K562 (cell line): ENCODE data around the gene ERICH2. TPM values are rescaled to one million over a fixed set of nuclear protein-coding genes. Genes with fewer than 3 reads are reported as not detected.
A peak's percentile ranks its signal among the peaks of the same experiment; 100 is the strongest.

Experiments
- CHD2 ChIP-seq: IDR thresholded peaks from 2 replicates; pipeline ENCODE4 v1.6.1; 2011; ENCODE audit warnings: low read depth, low read length
- ETV1 ChIP-seq: fragments of 450-650 bp; conservative IDR thresholded peaks from 2 replicates; pipeline ENCODE4 v1.6.1; 2016; ENCODE audit warnings: missing genetic modification characterization, control low read depth, low read depth, missing compliant biosample characterization
- NR0B1 ChIP-seq: fragments of 450-650 bp; IDR thresholded peaks from one replicate; pipeline ENCODE4 v1.6.1; 2018; ENCODE audit warnings: mild to moderate bottlenecking, moderate library complexity; ENCODE audit not compliant: partially characterized antibody
- RAD51 ChIP-seq: fragments of 450-650 bp; IDR thresholded peaks from 2 replicates; pipeline ENCODE4 v1.7.1; 2016; ENCODE audit warnings: low read depth, mild to moderate bottlenecking, borderline replicate concordance
- SNIP1 ChIP-seq: fragments of 450-650 bp; IDR thresholded peaks from 2 replicates; pipeline ENCODE4 v1.7.1; 2017; ENCODE audit warnings: low read depth, mild to moderate bottlenecking
- SP2 ChIP-seq: IDR thresholded peaks from 2 replicates; pipeline ENCODE4 v1.6.1; 2011; ENCODE audit warnings: mild to moderate bottlenecking, low read depth, low read length, moderate library complexity; ENCODE audit not compliant: poor library complexity, severe bottlenecking; ENCODE audit errors: extremely low read depth
- ZKSCAN1 ChIP-seq: fragments of 150-350 bp; IDR thresholded peaks from 2 replicates; pipeline ENCODE4 v1.6.1; 2016; ENCODE audit warnings: low read depth, low read length
- ZNF592 ChIP-seq: fragments of 450-650 bp; IDR thresholded peaks from 2 replicates; pipeline ENCODE4 v1.6.1; 2017; ENCODE audit warnings: antibody characterized with exemption, mild to moderate bottlenecking
- ZNF707 ChIP-seq: fragments of 250-450 bp; sonication (Bioruptor Pico); conservative IDR thresholded peaks from 2 replicates; pipeline ENCODE4 v1.8.0; 2022; ENCODE audit warnings: inconsistent platforms, mild to moderate bottlenecking, moderate library complexity
- polyA plus RNA-seq, 8 experiments: library from polyadenylated mRNA; depleted of rRNA in 4 of 8; stranded (reverse) in 5 of 8; unstranded in 3 of 8; fragments of >200 nt; fragmentation: Nextera tagmentation in 2 of 8; fragmentation: Illumina TruSeq in 1 of 8; extraction: Ambion mirVana in 2 of 8; extraction: Trizol in 1 of 8; gene quantifications; 2 replicates each; pipeline versions ENCODE4 v1.2.1 to v1.2.3, GENCODE V29; 2011 to 2014; ENCODE audit warnings: inconsistent platforms in 1 of 8, missing spikeins in 1 of 8
- total RNA-seq, 7 experiments: library from RNA; depleted of rRNA in 6 of 7; stranded (reverse); fragments of >200 nt in 6 of 7; fragmentation: Illumina TruSeq in 2 of 7; extraction: Trizol in 2 of 7; gene quantifications; 2 replicates each; pipeline versions ENCODE4 v1.2.1 to v1.2.3, GENCODE V29; 2011 to 2021; ENCODE audit warnings: low replicate concordance in 1 of 7
- TF ChIP-seq, protein P1 (sequence below): sonication (generic); formaldehyde crosslinking; IDR thresholded peaks from 2 replicates; pipeline ENCODE4 v1.8.1; 2023; ENCODE audit warnings: mild to moderate bottlenecking, missing genetic modification reagents
- TF ChIP-seq, protein P2 (sequence below): fragments of 450-650 bp; IDR thresholded peaks from 2 replicates; pipeline ENCODE4 v1.6.1; 2014; ENCODE audit warnings: low read depth, mild to moderate bottlenecking, moderate library complexity, borderline replicate concordance
- TF ChIP-seq, protein P3 (sequence below): sonication (generic); formaldehyde crosslinking; IDR thresholded peaks from 2 replicates; pipeline ENCODE4 v1.8.0; 2022; ENCODE audit warnings: mild to moderate bottlenecking, missing genetic modification reagents, borderline replicate concordance

ERICH2 gene
- total and polyA plus RNA-seq, 9 of the 15 experiments (the other 6 are each of a cell fraction or from before 2014, with no cell fraction given), result 0.85 to 2.4 (median 1.6) TPM

GRCh38 chr2:170744248-170745002, 25.8 kb upstream of the ERICH2 start (continued):
- TF ChIP-seq, protein P1, sequence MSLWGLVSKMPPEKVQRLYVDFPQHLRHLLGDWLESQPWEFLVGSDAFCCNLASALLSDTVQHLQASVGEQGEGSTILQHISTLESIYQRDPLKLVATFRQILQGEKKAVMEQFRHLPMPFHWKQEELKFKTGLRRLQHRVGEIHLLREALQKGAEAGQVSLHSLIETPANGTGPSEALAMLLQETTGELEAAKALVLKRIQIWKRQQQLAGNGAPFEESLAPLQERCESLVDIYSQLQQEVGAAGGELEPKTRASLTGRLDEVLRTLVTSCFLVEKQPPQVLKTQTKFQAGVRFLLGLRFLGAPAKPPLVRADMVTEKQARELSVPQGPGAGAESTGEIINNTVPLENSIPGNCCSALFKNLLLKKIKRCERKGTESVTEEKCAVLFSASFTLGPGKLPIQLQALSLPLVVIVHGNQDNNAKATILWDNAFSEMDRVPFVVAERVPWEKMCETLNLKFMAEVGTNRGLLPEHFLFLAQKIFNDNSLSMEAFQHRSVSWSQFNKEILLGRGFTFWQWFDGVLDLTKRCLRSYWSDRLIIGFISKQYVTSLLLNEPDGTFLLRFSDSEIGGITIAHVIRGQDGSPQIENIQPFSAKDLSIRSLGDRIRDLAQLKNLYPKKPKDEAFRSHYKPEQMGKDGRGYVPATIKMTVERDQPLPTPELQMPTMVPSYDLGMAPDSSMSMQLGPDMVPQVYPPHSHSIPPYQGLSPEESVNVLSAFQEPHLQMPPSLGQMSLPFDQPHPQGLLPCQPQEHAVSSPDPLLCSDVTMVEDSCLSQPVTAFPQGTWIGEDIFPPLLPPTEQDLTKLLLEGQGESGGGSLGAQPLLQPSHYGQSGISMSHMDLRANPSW (CRISPR knock-in tag), result no peak
- TF ChIP-seq, protein P2, sequence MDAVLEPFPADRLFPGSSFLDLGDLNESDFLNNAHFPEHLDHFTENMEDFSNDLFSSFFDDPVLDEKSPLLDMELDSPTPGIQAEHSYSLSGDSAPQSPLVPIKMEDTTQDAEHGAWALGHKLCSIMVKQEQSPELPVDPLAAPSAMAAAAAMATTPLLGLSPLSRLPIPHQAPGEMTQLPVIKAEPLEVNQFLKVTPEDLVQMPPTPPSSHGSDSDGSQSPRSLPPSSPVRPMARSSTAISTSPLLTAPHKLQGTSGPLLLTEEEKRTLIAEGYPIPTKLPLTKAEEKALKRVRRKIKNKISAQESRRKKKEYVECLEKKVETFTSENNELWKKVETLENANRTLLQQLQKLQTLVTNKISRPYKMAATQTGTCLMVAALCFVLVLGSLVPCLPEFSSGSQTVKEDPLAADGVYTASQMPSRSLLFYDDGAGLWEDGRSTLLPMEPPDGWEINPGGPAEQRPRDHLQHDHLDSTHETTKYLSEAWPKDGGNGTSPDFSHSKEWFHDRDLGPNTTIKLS, result no peak
- TF ChIP-seq NR0B1, result no peak
- TF ChIP-seq SP2, result no peak
- 0 out of 2 replicates have a peak, but pooled peaks have one; percentile 37 for TF ChIP-seq ZNF592
- TF ChIP-seq, protein P3, sequence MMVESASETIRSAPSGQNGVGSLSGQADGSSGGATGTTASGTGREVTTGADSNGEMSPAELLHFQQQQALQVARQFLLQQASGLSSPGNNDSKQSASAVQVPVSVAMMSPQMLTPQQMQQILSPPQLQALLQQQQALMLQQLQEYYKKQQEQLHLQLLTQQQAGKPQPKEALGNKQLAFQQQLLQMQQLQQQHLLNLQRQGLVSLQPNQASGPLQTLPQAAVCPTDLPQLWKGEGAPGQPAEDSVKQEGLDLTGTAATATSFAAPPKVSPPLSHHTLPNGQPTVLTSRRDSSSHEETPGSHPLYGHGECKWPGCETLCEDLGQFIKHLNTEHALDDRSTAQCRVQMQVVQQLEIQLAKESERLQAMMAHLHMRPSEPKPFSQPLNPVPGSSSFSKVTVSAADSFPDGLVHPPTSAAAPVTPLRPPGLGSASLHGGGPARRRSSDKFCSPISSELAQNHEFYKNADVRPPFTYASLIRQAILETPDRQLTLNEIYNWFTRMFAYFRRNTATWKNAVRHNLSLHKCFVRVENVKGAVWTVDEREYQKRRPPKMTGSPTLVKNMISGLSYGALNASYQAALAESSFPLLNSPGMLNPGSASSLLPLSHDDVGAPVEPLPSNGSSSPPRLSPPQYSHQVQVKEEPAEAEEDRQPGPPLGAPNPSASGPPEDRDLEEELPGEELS, result no peak
- TF ChIP-seq ETV1 (tag), result no peak
- no peak for TF ChIP-seq RAD51
- no peak for TF ChIP-seq ZNF707 (CRISPR knock-in tag)
- no peak for TF ChIP-seq ZKSCAN1
- no peak for TF ChIP-seq CHD2
- TF ChIP-seq SNIP1, result no peak
